Adrenal gland (tissue), 12 donors: ENCODE measurements around the gene MCU. TPM values are rescaled to one million over a fixed set of nuclear protein-coding genes. Genes with fewer than 3 reads are reported as not detected.
"Not testable (repeated sequence)": the region's sequence is repeated elsewhere in the genome, so short reads cannot be mapped to it uniquely, and the experiment has no call there.

Source experiments
- DNase-seq, 7 donors: peaks; one replicate each; pipeline ENCODE4 v3.0.0-alpha.2; 2019 to 2020
- H3K27ac ChIP-seq, 5 donors: fragments of 200-600 bp; sonication (generic) in 4 of 5; 1 replicate in 3 of 5; 2 replicates in 2 of 5; pipeline versions ENCODE4 v1.5.1 to v1.8.0; 2016 to 2020; ENCODE audit warnings: mild to moderate bottlenecking in 1 of 5
- H3K27me3 ChIP-seq: fragments of 200-600 bp; 2 replicates; pipeline ENCODE4 v1.8.0; 2021
- H3K36me3 ChIP-seq, 2 donors: fragments of 200-600 bp; replicated peaks in 1 of 2; 1 replicate in 1 of 2; 2 replicates in 1 of 2; pipeline versions ENCODE4 v1.5.1 to v1.8.0; 2018 to 2022
- H3K4me1 ChIP-seq, 2 donors: fragments of 200-600 bp; replicated peaks in 1 of 2; 1 replicate in 1 of 2; 2 replicates in 1 of 2; pipeline versions ENCODE4 v1.5.1 to v1.8.0; 2018 to 2021
- H3K4me3 ChIP-seq, 4 donors: fragments of 200-600 bp; sonication (generic) in 3 of 4; one replicate each; pipeline ENCODE4 v1.5.1; 2016 to 2018
- H3K9me3 ChIP-seq, 3 donors: fragments of 200-600 bp; sonication (generic) in 1 of 3; replicated peaks in 1 of 3; 1 replicate in 2 of 3; 2 replicates in 1 of 3; pipeline versions ENCODE4 v1.5.1 to v1.8.0; 2016 to 2021
- CTCF ChIP-seq, 6 experiments: fragments of 450-650 bp in 4 of 6; fragments of 200-600 bp in 2 of 6; sonication (generic) in 1 of 6; IDR thresholded peaks; 1 replicate in 5 of 6; 2 replicates in 1 of 6; pipeline versions ENCODE4 v1.5.1 to v1.8.0; 2016 to 2021; ENCODE audit warnings: antibody characterized with exemption in 6 of 6, mild to moderate bottlenecking in 2 of 6, moderate library complexity in 1 of 6
- POLR2A ChIP-seq, 2 donors: fragments of 450-650 bp; IDR thresholded peaks; one replicate each; pipeline ENCODE4 v1.6.1; 2017; ENCODE audit warnings: antibody characterized with exemption in 2 of 2, mild to moderate bottlenecking in 2 of 2, moderate library complexity in 1 of 2
- WGBS, 4 donors: extraction: QIAGEN DNeasy Blood & Tissue Kit in 2 of 4; methylation state at CpG; one replicate each; pipeline versions ENCODE4 v1.1.5 to v1.1.7; 2013 to 2017; 5-methylcytosine and 5-hydroxymethylcytosine counted together
- intact Hi-C, 2 donors: fragments of 100-400 bp; cut with DNase I; formaldehyde crosslinking; loops; one replicate each; pipeline versions ENCODE4 v1.14.1 to v1.15.0; 2022 to 2023
- polyA plus RNA-seq, 3 donors: library from polyadenylated mRNA; stranded (reverse); fragments of 200-250 nt in 2 of 3; fragments of 350-450 nt in 1 of 3; fragmentation: Illumina TruSeq in 1 of 3; extraction: RNeasy Lipid Tissue Mini Kit (QIAGEN cat#74804) in 1 of 3; gene quantifications; one replicate each; pipeline ENCODE4 v1.2.3, GENCODE V29; 2013 to 2014
- total RNA-seq, 9 donors: library from RNA; depleted of rRNA in 4 of 9; stranded (reverse); fragments of >200 nt in 4 of 9; fragments of 120-200 nt in 1 of 9; fragmentation: NEBNext Ultra II Directional in 1 of 9; extraction: Animal tissue kit (Norgen Biotek cat#: 25700) in 1 of 9; gene quantifications; one replicate each; pipeline versions ENCODE4 v1.1.0 to v1.2.4, GENCODE V29; 2013 to 2023
- donor health status: healthy with polysubstance abuse.
- donor health status: Bipolar disorder and iron deficiency.
- donor health status: DM: yes; HTN: yes; CAD: no.
- donor health status: DM: no; HTN: no; CAD: no.
- donor health status: DM: no; HTN: no; CAD: no.
- donor health status: DM: yes; HTN: yes; CAD: no.

MCU gene
- total and polyA plus RNA-seq, 12 donors: 6.4 to 22.2 (median 14.9) TPM

DNA sequence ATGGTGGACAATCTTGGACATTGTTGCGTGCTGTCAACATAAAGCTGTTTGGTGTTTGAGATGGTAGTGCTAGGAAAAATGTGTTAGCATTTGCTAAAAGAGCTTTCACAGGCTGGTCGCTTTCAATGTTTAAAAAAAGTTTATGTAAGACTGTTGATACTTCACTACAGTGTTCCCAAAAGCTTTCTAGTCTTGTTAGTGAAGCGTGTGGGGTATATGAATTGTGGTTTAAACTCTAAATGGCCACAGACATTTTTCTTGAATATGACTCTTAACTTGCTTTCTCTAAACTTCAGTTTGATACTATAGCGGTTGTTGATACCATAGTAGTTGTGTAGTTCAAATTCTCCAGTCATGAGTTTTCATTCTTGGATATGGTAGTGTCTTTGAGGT is 44.9 kb downstream of the MCU start:
- peaks cover 0 to 36% of the 10 kb centered on the region in 2 donors for H3K4me1 ChIP-seq
- H3K36me3 ChIP-seq: no peaks in the 10 kb centered on the region
- H3K9me3 ChIP-seq: no peaks in the 10 kb centered on the region
- WGBS, 4 donors: 87 to 96% (median 95%) methylated on average over 4 of the region's 4 CpGs
- intact Hi-C loops: no loop called here
- no peak overlapping the region for H3K4me3 ChIP-seq
- H3K27ac ChIP-seq: no peak overlapping the region
- TF ChIP-seq CTCF (IDR thresholded peaks at IDR 0.05): no peak
- no peak for TF ChIP-seq POLR2A (IDR thresholded peaks at IDR 0.05)
- no peak for DNase-seq
- H3K27me3 ChIP-seq: no peaks in the 10 kb centered on the region

DNA sequence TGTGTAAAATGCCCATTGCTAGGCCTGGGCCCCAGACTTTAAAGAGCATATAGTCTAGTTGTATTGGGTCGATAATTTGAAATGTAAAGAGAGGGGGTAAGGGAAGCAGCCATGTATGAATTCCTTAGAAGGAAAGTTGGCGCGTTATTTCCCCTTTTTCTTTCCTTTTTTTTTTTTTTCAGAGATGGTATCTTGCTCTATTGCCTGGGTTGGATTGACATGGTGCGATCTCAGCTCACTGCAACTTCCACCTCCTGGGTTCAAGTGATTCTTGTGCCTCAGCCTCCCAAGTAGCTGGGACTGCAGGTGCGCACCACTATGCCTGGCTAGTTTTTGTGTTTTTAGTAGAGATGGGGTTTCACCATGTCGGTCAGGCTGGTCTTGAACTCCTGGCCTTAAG is 45.4 kb downstream of the MCU start:
- H3K36me3 ChIP-seq, intact Hi-C loops, H3K27me3 ChIP-seq, H3K27ac ChIP-seq, H3K4me3 ChIP-seq, H3K9me3 ChIP-seq, DNase-seq: not testable (repeated sequence)
- WGBS, 4 donors: 89 to 98% (median 96%) methylated on average over 6 of the region's 6 CpGs
- H3K4me1 ChIP-seq: peaks cover 0 to 36% of the 10 kb centered on the region in 2 donors

DNA sequence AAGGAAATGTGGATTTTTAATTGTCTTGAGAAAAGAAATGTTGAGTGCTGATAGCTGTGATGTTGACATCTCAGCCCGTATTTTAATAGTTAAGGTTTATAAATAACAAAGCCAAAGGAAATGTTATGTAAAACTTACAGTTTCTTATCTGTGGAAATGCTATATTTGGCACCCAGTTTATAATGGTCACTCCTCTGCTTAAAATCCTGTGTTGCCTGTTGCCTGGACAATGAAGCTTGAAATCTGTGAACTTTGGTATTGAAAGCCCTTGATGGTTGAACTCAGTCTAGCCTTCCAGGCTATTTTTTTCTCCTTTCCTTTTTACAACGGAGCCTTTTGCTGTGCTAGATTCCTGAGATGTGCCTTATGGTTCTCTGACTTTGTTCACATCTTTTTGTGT is 46.5 kb downstream of the MCU start:
- no peak overlapping the region for H3K27ac ChIP-seq
- TF ChIP-seq POLR2A (IDR thresholded peaks at IDR 0.05) (no peak), CTCF (IDR thresholded peaks at IDR 0.05) (no peak)
- no peak overlapping the region for H3K4me3 ChIP-seq
- no peaks in the 10 kb centered on the region for H3K36me3 ChIP-seq
- 34 to 39% (median 38%) methylated on average over 2 of the region's 2 CpGs for WGBS, 4 donors
- H3K4me1 ChIP-seq: peaks cover 0 to 36% of the 10 kb centered on the region in 2 donors
- H3K9me3 ChIP-seq: no peaks in the 10 kb centered on the region
- no peak for DNase-seq
- H3K27me3 ChIP-seq: no peaks in the 10 kb centered on the region
- intact Hi-C loops: no loop called here

- Histone ChIP-seq H3K4me1 (peaks cover 0 to 31% of the 10 kb centered on the region in 2 donors), H3K27me3 (no peaks in the 10 kb centered on the region), H3K9me3 (no peaks in the 10 kb centered on the region), H3K36me3 (no peaks in the 10 kb centered on the region), H3K4me3 (no peak overlapping the region), H3K27ac (no peak overlapping the region)
- peak; percentile 25 to 67 (median 58) for DNase-seq
- WGBS, 4 donors: 51 to 71% (median 63%) methylated on average over 2 of the region's 2 CpGs
- TF ChIP-seq CTCF (IDR thresholded peaks at IDR 0.05) (no peak), POLR2A (IDR thresholded peaks at IDR 0.05) (no peak)
- intact Hi-C loops: no loop called here
Observed at GRCh38 chr10:72740528-72740927, 48.6 kb downstream of the MCU start.

DNA sequence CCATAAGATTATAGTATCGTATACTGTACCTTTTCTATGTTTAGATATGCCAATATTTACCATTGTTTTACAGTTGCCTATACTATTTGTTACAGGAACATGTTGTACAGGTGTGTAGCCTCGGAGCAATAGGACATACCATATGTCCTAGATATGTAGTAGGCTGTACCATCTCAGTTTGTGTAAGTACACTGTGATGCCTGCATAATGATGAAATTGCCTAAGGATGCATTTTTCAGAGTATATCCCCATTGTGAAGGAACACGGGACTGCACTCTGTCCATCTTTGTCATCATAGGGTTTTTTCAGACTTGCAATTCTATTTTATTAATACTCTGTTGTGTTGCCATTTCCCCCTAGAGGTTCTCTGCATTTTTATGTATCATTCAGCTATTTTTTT is 50.1 kb downstream of the MCU start:
- H3K36me3 ChIP-seq: no peaks in the 10 kb centered on the region
- no peak for TF ChIP-seq POLR2A (IDR thresholded peaks at IDR 0.05)
- TF ChIP-seq CTCF (IDR thresholded peaks at IDR 0.05): no peak
- H3K27ac ChIP-seq: no peak overlapping the region
- intact Hi-C loops: no loop called here
- no peaks in the 10 kb centered on the region for H3K27me3 ChIP-seq
- WGBS, 4 donors: 92 to 99% (median 93%) methylated on average over 3 of the region's 3 CpGs
- H3K4me1 ChIP-seq: peaks cover 0 to 21% of the 10 kb centered on the region in 2 donors
- no peak for DNase-seq
- H3K4me3 ChIP-seq: no peak overlapping the region
- H3K9me3 ChIP-seq: no peaks in the 10 kb centered on the region
